Testis (tissue), 3 donors: ENCODE measurements around the gene GORASP1. TPM values are rescaled to one million over a fixed set of nuclear protein-coding genes. Genes with fewer than 3 reads are reported as not detected.

Experiments used
- DNase-seq: peaks from one replicate; pipeline ENCODE4 v3.0.0-alpha.2; 2019
- H3K27ac ChIP-seq, 2 donors: fragments of 200-600 bp; sonication (generic); one replicate each; pipeline ENCODE4 v1.5.1; 2019
- H3K27me3 ChIP-seq: fragments of 200-600 bp; sonication (generic); one replicate; pipeline ENCODE4 v1.5.1; 2019
- H3K36me3 ChIP-seq: fragments of 200-600 bp; sonication (generic); one replicate; pipeline ENCODE4 v1.5.1; 2017; ENCODE audit warnings: low read depth; ENCODE audit errors: missing control alignments
- H3K4me1 ChIP-seq: fragments of 200-600 bp; sonication (generic); one replicate; pipeline ENCODE4 v1.5.1; 2019
- H3K4me3 ChIP-seq, 2 donors: fragments of 200-600 bp; sonication (generic); one replicate each; pipeline ENCODE4 v1.5.1; 2017 to 2019
- H3K9me3 ChIP-seq: fragments of 200-600 bp; sonication (generic); one replicate; pipeline ENCODE4 v1.5.1; 2017
- CTCF ChIP-seq, 3 experiments: fragments of 450-650 bp in 2 of 3; fragments of 200-600 bp in 1 of 3; sonication (generic) in 1 of 3; IDR thresholded peaks; one replicate each; pipeline ENCODE4 v1.5.1; 2016 to 2019; ENCODE audit warnings: antibody characterized with exemption in 3 of 3, mild to moderate bottlenecking in 2 of 3, moderate library complexity in 1 of 3
- POLR2A ChIP-seq: fragments of 450-650 bp; IDR thresholded peaks from one replicate; pipeline ENCODE4 v1.6.1; 2017; ENCODE audit warnings: antibody characterized with exemption, mild to moderate bottlenecking, moderate library complexity
- WGBS, 2 donors: methylation state at CpG; one replicate each; pipeline ENCODE4 v1.1.5; 2018; 5-methylcytosine and 5-hydroxymethylcytosine counted together
- intact Hi-C: fragments of 100-400 bp; cut with DNase I; formaldehyde crosslinking; loops from one replicate; pipeline ENCODE4 v1.15.1; 2023; ENCODE audit warnings: low total_unique reads
- polyA plus RNA-seq: library from polyadenylated mRNA; stranded (reverse); fragments of 350-450 nt; fragmentation: Illumina TruSeq; extraction: RNeasy Lipid Tissue Mini Kit (QIAGEN cat#74804); gene quantifications from one replicate; pipeline ENCODE4 v1.2.3, GENCODE V29; 2014; ENCODE audit warnings: low read depth, low replicate concordance; ENCODE audit not compliant: insufficient read depth
- total RNA-seq, 2 donors: library from RNA; depleted of rRNA; stranded (reverse); fragments of >200 nt; gene quantifications; one replicate each; pipeline ENCODE4 v1.2.3, GENCODE V29; 2016

Gene GORASP1
- total and polyA plus RNA-seq, 3 donors from 2014 or later = 69.5 to 92.1 (median 75.3) TPM

GRCh38 chr3:39130026-39130425 is 22.6 kb upstream of the GORASP1 start:
- H3K4me1 ChIP-seq = no peaks in the 10 kb centered on the region
- H3K27me3 ChIP-seq = no peaks in the 10 kb centered on the region
- H3K36me3 ChIP-seq = no peaks in the 10 kb centered on the region
- no peaks in the 10 kb centered on the region for H3K9me3 ChIP-seq
- no peak overlapping the region for H3K4me3 ChIP-seq
- no peak for DNase-seq
- no peak overlapping the region for H3K27ac ChIP-seq
- intact Hi-C loops = no loop called here
- WGBS, 2 donors = 92 to 96% methylated on average over 6 of the region's 6 CpGs
- TF ChIP-seq CTCF (IDR thresholded peaks at IDR 0.05) (no peak), POLR2A (no peak)

GRCh38 chr3:39128951-39129350 is 21.5 kb upstream of the GORASP1 start:
- intact Hi-C loops = loop anchor here (5.0 to 10.0 kb wide), 2 partner anchors 66 to 158 kb away; partner anchors contain the start of gene XIRP1
- no peaks in the 10 kb centered on the region for H3K4me1 ChIP-seq
- 92 to 95% methylated on average over 7 of the region's 7 CpGs for WGBS, 2 donors
- H3K9me3 ChIP-seq = no peaks in the 10 kb centered on the region
- H3K36me3 ChIP-seq = no peaks in the 10 kb centered on the region
- TF ChIP-seq CTCF (IDR thresholded peaks at IDR 0.05) = no peak
- TF ChIP-seq POLR2A = no peak
- H3K4me3 ChIP-seq = no peak overlapping the region
- no peak overlapping the region for H3K27ac ChIP-seq
- DNase-seq = no peak
- no peaks in the 10 kb centered on the region for H3K27me3 ChIP-seq

- DNase-seq = no peak
- Histone ChIP-seq H3K27me3 (no peaks in the 10 kb centered on the region), H3K4me1 (no peaks in the 10 kb centered on the region), H3K4me3 (no peak overlapping the region), H3K36me3 (no peaks in the 10 kb centered on the region), H3K9me3 (no peaks in the 10 kb centered on the region), H3K27ac (no peak overlapping the region)
- intact Hi-C loops = loop anchor here (5.0 to 10.0 kb wide), 2 partner anchors 67 to 159 kb away; partner anchors contain the start of gene XIRP1
- TF ChIP-seq POLR2A = no peak
- no peak for TF ChIP-seq CTCF (IDR thresholded peaks at IDR 0.05)
- WGBS, 2 donors = 64 to 72% methylated on average over 1 of the region's 1 CpG
Observed at GRCh38 chr3:39127908-39128304, 20.5 kb upstream of the GORASP1 start.

GRCh38 chr3:39127269-39127907 is 20.0 kb upstream of the GORASP1 start:
- no peak for DNase-seq
- intact Hi-C loops = loop anchor here (5.0 to 10.0 kb wide), 2 partner anchors 67 to 160 kb away; partner anchors contain the start of gene XIRP1
- no peaks in the 10 kb centered on the region for H3K36me3 ChIP-seq
- no peak overlapping the region for H3K4me3 ChIP-seq
- no peak for TF ChIP-seq CTCF (IDR thresholded peaks at IDR 0.05)
- no peak for TF ChIP-seq POLR2A
- H3K27ac ChIP-seq = no peak overlapping the region
- WGBS, 2 donors = 88 to 90% methylated on average over 6 to 7 of the region's 7 CpGs
- H3K27me3 ChIP-seq = no peaks in the 10 kb centered on the region
- H3K9me3 ChIP-seq = no peaks in the 10 kb centered on the region
- no peaks in the 10 kb centered on the region for H3K4me1 ChIP-seq
